ENCODE data around the gene ARHGAP10.

ARHGAP10 gene

DNA sequence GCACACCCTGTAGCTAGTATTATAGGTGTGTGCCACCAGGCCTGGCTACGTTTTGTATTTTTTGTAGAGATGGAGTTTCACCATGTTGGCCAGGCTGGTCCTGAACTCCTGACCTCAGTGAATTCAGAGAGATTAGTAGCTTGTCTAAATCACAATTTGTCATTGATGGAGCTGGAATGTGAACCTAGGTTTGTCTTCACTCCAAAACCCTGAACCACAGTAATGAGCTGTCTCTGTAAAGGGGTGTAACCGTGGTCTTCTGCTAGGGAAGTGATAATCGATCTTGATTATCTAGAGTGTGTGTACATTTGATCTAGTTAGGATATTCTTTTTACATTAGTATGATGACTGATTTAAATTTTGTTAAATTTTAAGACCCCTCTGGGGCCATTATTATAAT, 8.3 kb downstream of the ARHGAP10 start:
- no peak for DNase-seq
- no peak for TF ChIP-seq POLR2A (IDR thresholded peaks at IDR 0.05; ENCODE audit: low read length)
- no peak for TF ChIP-seq GATA1 (IDR thresholded peaks at IDR 0.05; ENCODE audit: low read depth, low read length)

DNA sequence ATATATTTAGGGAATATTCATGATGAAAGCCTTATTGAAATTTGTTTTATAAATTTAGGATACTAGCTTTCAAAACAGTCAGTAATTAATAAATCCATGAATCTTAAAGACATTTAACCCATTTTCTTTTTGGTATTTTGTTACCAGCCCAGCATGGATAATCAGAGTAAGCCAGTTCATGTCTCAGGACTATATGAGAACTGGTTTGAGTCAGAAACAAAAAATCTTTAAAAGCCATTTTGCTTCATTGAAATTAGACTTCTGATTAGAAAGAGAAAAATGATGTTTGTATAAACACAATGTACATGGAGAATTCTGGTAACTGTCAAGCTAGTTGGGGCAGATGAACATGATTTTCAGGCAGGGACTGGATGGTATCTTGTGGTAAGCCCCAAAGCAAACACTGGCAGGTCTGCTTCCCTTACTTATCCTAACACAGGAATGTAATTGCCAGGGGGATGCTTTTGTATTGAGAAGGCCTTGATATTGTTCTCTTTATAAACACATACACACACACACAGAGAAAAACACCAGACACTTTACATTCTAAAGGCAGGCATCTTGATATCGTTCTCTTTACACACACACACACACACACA, 9.4 kb downstream of the ARHGAP10 start:
- DNase-seq, result no peak
- no peak for TF ChIP-seq POLR2A (IDR thresholded peaks at IDR 0.05; ENCODE audit: low read length)

DNA sequence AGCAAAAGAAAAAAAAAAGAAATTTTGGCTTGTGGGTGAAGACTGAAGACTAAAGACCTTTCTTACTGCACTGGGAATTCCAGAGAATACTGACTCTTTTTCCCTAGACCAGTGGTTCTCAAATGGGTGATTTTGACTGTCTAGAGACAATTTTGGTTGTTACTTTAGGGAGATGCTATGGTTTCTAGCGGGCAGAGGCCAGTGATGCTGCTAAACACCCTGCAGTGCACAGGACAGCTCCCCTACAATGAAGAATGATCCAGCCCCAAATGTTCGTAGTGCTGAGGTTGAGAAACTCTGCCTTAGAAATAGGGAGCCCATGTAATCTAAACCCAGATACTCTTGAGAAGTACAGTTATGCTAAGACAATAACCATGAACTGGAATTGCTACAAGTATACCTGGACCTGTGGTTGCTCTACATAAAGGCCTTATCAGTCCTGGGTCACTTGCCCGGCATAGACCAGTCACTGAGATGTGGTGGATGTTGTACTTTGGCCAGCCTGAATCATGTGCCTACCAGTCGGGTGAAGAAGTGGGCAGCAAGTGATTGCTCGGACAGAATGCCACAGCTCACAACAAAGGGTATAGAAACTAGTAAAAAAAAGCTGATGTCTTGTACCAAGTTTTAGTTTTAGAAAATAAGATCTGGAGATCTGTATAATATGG, 16.0 kb downstream of the ARHGAP10 start:
- no peak for DNase-seq
- TF ChIP-seq GATA1 (IDR thresholded peaks at IDR 0.05; ENCODE audit: low read depth, low read length) (no peak), POLR2A (IDR thresholded peaks at IDR 0.05; ENCODE audit: low read length) (no peak)

DNA sequence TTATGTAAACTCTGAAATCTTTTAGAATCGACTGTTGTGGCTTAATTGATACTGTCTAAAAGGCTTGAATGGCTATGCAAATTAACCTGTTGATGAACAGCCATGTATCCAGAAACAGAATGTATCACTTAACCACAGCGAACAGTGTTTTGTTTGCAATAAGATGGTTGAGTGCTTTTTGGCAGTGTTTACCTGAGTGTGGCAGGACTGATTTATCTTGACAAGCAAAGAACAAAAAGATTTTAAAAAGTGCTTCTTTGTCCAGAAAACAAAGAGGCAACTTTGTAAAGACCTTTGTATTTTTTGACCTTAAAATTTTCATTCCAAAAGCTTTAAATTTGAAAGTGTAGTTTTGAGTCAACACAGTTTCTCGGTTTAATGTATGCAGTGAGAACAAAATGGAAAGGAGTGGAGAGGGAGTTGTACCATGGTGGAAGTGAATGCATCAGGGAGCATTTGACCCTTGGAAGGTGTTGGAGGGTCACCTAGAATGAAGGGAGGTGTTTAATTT, 18.0 kb downstream of the ARHGAP10 start:
- no peak for DNase-seq
- TF ChIP-seq GATA1 (IDR thresholded peaks at IDR 0.05; ENCODE audit: low read depth, low read length) (no peak), POLR2A (IDR thresholded peaks at IDR 0.05; ENCODE audit: low read length) (no peak)

DNA sequence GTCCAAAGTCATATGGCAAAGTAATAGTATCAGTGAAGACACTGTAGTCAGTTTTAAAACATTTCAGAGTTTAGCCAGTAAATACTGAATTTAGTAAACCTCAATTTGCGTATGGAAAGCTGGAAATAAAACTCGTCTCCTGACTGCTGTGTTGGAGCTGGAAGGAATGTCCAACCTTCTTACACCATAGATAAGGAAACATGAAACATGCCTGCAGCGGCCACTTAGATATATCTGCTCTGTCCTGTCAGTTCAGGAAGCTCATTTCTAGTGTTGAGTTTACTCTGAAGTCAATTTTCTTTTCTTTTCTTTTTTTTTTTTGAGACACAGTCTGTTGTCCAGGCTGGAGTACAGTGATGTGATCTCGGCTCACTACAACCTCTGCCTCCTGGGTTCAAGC, 21.2 kb downstream of the ARHGAP10 start:
- no peak for DNase-seq
- no peak for TF ChIP-seq POLR2A (IDR thresholded peaks at IDR 0.05; ENCODE audit: low read length)
- TF ChIP-seq GATA1 (IDR thresholded peaks at IDR 0.05; ENCODE audit: low read depth, low read length), result no peak

DNA sequence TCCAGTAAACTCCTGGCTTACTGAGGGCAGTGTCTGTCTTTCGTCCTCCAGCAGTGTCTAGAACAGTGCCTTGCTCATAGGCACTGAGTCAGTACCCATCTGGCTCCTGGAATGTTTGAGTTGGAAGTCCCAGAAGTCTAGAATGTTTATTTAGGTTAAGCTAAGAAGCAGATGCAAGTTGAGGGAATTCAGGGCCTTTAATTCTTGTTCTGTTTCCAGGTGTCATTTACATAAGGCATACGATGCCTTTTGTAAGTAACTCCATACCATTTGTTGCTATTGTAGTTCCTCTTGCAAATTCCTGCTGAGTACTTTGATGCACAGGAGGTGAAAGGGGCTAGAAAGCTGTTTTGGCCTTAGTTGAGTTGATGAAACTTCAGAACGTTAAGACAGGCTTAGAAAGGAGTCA, 22.2 kb downstream of the ARHGAP10 start:
- no peak for DNase-seq
- no peak for TF ChIP-seq POLR2A (IDR thresholded peaks at IDR 0.05; ENCODE audit: low read length)
- TF ChIP-seq GATA1 (IDR thresholded peaks at IDR 0.05; ENCODE audit: low read depth, low read length), result no peak

DNA sequence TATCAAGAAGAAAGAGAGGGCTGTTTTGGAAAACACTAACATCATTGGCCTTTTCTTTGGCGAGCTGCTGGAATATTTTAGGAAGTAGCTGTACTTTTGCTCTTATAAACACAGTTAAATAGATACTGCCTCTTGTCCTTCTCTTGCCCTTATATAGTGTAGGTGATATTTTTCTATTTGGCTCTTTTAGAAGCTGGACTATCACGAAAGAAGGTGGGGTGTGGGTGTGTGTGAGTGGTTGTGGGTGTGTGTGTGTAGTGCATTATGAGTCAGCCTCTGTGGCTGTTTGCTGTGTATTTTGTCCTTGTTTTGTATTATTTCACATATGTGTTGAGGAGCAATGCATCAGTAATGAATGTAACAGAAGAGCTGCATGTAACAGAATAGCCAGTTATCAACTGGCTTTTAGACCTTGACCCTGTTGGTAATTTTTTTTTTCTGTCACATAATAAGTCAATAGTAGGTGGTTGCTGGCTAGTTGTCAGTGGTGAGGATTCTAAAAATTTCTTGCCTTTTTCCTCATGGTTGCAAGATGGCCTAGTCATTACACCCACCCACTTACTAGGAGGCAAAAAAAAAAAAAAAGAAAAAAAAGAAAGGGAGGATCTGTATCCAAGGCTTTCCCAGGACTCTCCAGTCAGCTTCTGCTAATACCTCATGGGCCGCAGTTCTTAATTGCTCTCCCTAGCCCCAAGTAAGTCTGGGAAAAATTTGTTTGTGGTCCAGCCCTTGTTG, 23.8 kb downstream of the ARHGAP10 start:
- no peak for TF ChIP-seq POLR2A (IDR thresholded peaks at IDR 0.05; ENCODE audit: low read length)
- TF ChIP-seq GATA1 (IDR thresholded peaks at IDR 0.05; ENCODE audit: low read depth, low read length), result no peak
- DNase-seq, result no peak

DNA sequence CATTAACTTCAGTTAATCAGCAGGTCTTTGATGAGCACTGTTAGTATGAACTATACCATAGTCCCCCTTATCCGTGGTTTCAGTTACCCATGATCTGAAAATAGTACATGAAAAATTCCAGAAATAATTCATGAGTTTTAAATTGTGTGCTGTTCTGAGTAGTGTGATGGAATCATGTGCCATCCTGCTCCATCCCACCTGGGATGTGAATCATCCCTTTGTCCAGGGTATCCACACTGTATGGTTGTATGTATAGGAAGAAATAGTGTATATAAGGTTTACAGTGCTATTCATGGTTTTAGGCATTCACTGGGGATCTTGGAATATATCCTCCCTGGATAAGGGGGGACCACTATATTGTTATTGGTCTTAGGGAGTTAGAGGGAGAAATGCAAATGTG, 24.5 kb downstream of the ARHGAP10 start:
- no peak for DNase-seq
- TF ChIP-seq POLR2A (IDR thresholded peaks at IDR 0.05; ENCODE audit: low read length) (no peak), GATA1 (IDR thresholded peaks at IDR 0.05; ENCODE audit: low read depth, low read length) (no peak)

DNA sequence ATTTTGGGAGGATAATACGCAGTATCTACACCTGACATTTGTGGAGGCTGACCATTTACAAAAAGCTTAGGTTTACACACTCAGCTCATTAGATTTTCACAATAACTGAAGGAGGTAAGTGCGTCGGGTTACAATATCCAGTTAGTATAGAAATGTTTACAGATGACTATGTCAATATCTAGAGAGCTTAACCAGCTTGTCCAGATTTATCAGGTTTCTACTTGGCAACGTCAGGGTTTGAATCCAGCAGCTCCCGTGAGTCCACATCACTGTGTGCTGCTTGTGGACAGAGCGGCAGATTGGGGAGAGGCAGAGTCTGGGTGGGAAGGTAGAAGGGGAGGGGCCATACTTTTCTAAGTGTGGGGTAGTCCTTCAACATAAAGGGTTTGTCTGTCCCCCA, 28.3 kb downstream of the ARHGAP10 start:
- no peak for TF ChIP-seq GATA1 (IDR thresholded peaks at IDR 0.05; ENCODE audit: low read depth, low read length)
- no peak for TF ChIP-seq POLR2A (IDR thresholded peaks at IDR 0.05; ENCODE audit: low read length)
- no peak for DNase-seq

DNA sequence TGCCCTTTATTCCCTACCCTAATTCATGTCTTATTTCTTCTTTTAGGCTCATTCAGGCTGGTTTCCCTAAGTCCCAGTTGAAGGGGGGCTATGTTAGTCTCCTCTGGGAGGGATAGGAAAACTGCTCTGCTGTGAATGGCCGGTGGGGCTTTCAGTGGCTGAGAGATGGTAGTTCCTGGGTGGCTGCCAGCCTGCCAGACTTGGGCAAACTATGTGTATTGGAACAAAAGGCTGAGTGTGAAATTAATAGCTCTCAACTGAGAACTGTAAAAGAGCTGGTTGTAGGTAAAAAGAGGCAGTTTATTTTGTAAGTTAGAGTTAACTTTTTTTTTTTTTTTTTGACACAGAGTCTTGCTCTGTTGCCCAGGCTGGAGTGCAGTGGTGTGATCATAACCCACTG, 28.8 kb downstream of the ARHGAP10 start:
- TF ChIP-seq POLR2A (IDR thresholded peaks at IDR 0.05; ENCODE audit: low read length), result no peak
- TF ChIP-seq GATA1 (IDR thresholded peaks at IDR 0.05; ENCODE audit: low read depth, low read length), result no peak
- DNase-seq, result no peak

DNA sequence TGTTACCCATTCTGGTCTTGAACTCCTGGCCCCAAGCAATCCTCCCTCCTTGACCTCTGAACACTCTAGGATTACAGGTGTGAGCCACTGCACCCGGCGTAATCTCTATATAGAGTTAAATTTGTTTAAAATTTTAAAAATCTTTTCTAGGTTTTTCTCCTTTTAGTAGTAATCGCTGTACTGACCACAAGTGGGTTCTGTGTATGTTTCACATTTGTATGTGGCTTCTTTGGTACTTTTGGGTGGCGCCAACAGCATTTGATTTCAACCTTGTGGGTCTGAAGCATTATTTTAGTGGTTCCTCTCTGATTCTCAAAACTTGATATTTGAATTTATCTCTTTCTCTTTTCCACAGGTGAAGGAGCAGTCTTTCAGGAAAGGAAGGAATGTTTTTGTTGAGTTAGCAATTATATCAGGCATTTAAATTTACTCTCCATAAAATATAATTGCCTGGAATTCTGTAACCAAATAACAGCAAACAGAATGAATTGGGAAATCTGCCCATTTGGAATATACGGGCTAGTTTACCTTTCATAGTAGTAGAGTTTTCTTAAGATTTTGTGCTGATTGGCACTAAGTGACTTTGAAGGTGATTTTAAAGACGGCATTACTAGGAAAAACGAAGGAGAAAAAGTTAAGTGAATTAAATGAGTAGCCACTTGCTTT, 29.5 kb downstream of the ARHGAP10 start:
- DNase-seq, result no peak
- TF ChIP-seq POLR2A (IDR thresholded peaks at IDR 0.05; ENCODE audit: low read length) (no peak), GATA1 (IDR thresholded peaks at IDR 0.05; ENCODE audit: low read depth, low read length) (no peak)

DNA sequence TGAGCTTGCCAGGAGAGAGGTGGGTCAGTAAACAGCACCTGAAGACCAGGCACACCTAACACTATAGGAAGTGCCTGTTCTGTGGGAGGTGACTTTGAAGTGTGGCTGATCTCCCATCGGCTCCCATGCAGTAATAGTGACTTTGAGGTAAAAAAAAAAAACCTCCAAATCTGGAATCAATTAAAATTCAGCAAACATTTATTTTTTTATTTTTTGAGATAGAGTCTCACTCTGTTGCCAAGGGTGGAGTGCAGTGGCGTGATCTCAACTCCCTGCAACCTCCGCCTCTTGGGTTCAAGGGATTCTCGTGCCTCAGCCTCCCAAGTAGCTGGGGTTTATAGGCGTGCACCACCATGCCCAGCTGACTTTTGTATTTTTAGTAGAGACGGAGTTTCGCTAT, 32.4 kb downstream of the ARHGAP10 start:
- DNase-seq, result no peak
- TF ChIP-seq GATA1 (IDR thresholded peaks at IDR 0.05; ENCODE audit: low read depth, low read length) (no peak), POLR2A (IDR thresholded peaks at IDR 0.05; ENCODE audit: low read length) (no peak)

DNA sequence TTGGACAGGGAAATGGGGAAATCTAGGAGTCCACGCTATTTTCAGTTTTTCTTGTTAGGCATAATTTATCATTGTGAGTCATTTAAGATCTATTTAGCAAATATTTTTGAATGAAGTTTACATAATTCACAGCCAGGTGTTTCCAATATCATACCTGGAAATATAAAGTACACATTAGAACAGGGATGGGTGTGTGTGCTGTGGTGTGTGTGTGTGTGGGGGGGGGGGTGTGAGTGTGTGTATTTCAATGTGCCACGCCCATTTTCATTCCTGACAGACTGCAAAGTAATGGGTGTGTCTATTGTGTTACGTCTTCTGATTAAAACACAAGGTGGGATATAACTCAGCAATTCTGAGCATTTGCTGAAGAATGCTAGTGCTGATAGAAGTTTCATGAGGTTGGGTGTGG, 33.2 kb downstream of the ARHGAP10 start:
- TF ChIP-seq POLR2A (IDR thresholded peaks at IDR 0.05; ENCODE audit: low read length), result no peak
- TF ChIP-seq GATA1 (IDR thresholded peaks at IDR 0.05; ENCODE audit: low read depth, low read length), result no peak
- DNase-seq, result no peak

DNA sequence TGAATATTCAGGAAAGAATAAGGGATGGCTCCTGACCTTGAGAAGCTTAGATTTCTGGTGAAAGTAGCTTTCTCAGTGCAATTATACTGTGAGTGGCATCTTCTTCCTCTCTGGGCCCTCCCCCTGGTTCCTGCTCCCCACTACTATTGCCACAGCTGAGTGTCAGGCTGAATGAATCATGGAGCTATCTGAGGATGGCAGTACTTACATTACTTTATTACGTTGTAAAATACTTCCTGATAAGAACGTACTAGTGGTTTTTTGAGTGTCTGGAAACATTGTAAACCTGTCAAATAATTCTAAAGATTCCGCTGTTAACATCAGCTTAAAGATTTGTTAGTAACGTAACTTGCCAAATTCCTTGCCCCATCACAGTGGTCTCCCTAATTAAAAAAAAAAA, 36.2 kb downstream of the ARHGAP10 start:
- TF ChIP-seq GATA1 (IDR thresholded peaks at IDR 0.05; ENCODE audit: low read depth, low read length) (no peak), POLR2A (IDR thresholded peaks at IDR 0.05; ENCODE audit: low read length) (no peak)
- no peak for DNase-seq

Measured in erythroblast (primary cell).